ENCODE results near the gene CCDC148.

GRCh38 chr2:158142568-158143332 is 313.8 kb downstream of the CCDC148 start:
- TF ChIP-seq RXRA (IDR thresholded peaks at IDR 0.05) (no peak), CTCF (IDR thresholded peaks at IDR 0.05; ENCODE audit: low read depth, low read length, missing input control) (no peak), GABPA (IDR thresholded peaks at IDR 0.05 in 1 of 2, conservative IDR thresholded peaks at IDR 0.05 in 1 of 2) (no peak), RAD21 (IDR thresholded peaks at IDR 0.05) (no peak), YY1 (IDR thresholded peaks at IDR 0.05) (no peak), REST (IDR thresholded peaks at IDR 0.05) (no peak), TAF1 (conservative IDR thresholded peaks at IDR 0.05) (no peak), JUND (IDR thresholded peaks at IDR 0.05) (no peak), MAX (IDR thresholded peaks at IDR 0.05) (no peak), ATF3 (IDR thresholded peaks at IDR 0.05) (no peak), FOXA1 (IDR thresholded peaks at IDR 0.05) (no peak), SP1 (IDR thresholded peaks at IDR 0.05) (no peak), ZBTB33 (IDR thresholded peaks at IDR 0.05) (no peak), HNF4A (conservative IDR thresholded peaks at IDR 0.05) (no peak)
